ENCODE results near the gene GPR35. TPM values are rescaled to one million over a fixed set of nuclear protein-coding genes. Genes with fewer than 3 reads are reported as not detected.

The GPR35 gene
- total and polyA plus RNA-seq, 12 donors, result 0.40 to 5.2 (median 1.2) TPM

DNA sequence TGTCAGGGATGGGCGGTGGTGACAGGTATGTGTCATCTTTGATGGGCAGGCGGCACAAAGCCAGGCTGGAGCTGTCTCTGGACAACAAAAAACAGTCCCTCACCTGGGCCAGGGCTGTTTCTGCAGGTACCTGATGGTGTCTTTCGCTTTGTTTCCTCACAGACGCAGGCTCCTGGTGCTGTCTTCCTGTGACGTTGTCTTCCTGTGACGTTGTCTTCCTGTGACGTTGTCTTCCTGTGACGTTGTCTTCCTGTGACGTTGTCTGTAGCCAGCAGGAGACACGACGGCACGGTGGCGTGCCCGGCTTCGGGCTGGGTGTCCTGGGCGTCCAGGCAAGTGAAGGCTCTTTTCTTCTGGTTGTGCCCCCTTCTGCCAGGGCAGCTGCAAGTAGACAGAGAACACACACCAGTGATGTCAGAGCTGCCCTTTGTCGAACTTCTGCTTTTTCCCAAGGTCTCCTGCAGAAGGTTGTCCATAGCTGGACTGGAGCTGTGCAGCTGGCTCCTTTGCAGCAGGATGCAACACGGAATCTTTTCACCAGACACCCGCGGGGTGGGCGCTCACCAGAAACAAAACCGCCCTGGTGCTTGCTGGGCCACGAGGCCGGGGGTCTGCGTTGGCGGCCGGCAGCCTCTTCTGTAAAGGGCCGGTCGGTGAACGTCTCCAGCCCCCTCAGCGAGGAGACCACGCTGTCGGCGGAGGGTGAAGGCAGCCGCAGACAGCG, 21.1 kb downstream of the GPR35 start:
- Histone ChIP-seq H3K9me3 (no peaks in the 10 kb centered on the region), H3K4me1 (no peaks in the 10 kb centered on the region), H3K4me3 (no peak overlapping the region), H3K36me3 (no peaks in the 10 kb centered on the region), H3K27me3 (peaks cover 0 to 89% (median 62%) of the 10 kb centered on the region in 7 donors), H3K27ac (no peak overlapping the region)
- TF ChIP-seq, protein P1, sequence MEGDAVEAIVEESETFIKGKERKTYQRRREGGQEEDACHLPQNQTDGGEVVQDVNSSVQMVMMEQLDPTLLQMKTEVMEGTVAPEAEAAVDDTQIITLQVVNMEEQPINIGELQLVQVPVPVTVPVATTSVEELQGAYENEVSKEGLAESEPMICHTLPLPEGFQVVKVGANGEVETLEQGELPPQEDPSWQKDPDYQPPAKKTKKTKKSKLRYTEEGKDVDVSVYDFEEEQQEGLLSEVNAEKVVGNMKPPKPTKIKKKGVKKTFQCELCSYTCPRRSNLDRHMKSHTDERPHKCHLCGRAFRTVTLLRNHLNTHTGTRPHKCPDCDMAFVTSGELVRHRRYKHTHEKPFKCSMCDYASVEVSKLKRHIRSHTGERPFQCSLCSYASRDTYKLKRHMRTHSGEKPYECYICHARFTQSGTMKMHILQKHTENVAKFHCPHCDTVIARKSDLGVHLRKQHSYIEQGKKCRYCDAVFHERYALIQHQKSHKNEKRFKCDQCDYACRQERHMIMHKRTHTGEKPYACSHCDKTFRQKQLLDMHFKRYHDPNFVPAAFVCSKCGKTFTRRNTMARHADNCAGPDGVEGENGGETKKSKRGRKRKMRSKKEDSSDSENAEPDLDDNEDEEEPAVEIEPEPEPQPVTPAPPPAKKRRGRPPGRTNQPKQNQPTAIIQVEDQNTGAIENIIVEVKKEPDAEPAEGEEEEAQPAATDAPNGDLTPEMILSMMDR (IDR thresholded peaks at IDR 0.05), result no peak
- 80 to 85% methylated on average over 36 of the region's 36 CpGs for WGBS, 2 donors
- ATAC-seq (no peak), DNase-seq (no peak)
- intact Hi-C loops (cut with DNase I), result no loop called here

DNA sequence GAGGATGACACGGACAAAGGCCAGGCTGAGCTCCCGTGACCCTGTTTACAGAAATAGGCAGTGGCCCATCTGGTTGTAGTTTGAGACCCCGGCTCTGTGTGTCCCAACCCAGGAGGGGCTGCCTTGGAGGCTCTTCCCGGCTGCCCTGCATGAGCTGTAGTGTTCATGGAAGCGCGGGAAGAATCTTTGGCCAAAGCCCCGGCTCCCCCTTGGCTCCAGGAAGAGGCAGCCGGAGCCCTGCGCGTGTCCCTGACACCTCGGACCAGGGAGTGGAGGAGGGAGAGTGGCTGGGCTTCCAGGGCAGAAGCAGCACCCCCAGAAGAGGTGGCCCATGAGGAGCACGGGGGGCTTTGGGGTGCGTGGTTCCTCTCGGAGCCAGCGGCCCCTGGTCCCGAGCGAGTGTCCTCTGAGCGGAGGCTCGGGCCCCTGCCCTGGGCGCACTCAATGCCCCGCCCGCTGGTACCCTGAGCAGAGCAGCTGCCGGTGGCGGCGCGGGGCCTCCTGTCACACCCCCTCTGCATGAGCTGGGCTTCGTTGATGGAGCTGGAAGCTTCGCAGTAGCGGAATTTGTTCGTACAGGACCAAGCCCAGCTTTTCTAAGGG, 21.7 kb downstream of the GPR35 start:
- Histone ChIP-seq H3K36me3 (no peaks in the 10 kb centered on the region), H3K4me3 (no peak overlapping the region), H3K9me3 (no peaks in the 10 kb centered on the region), H3K27ac (no peak overlapping the region), H3K27me3 (peaks cover 0 to 95% (median 64%) of the 10 kb centered on the region in 7 donors), H3K4me1 (no peaks in the 10 kb centered on the region)
- intact Hi-C loops (cut with DNase I), result no loop called here
- ATAC-seq (peak in 1 of 8 donors; percentile 7), DNase-seq (no peak)
- WGBS, 2 donors, result 72 to 73% methylated on average over 30 of the region's 30 CpGs
- TF ChIP-seq, protein P1 (IDR thresholded peaks at IDR 0.05), result no peak

DNA sequence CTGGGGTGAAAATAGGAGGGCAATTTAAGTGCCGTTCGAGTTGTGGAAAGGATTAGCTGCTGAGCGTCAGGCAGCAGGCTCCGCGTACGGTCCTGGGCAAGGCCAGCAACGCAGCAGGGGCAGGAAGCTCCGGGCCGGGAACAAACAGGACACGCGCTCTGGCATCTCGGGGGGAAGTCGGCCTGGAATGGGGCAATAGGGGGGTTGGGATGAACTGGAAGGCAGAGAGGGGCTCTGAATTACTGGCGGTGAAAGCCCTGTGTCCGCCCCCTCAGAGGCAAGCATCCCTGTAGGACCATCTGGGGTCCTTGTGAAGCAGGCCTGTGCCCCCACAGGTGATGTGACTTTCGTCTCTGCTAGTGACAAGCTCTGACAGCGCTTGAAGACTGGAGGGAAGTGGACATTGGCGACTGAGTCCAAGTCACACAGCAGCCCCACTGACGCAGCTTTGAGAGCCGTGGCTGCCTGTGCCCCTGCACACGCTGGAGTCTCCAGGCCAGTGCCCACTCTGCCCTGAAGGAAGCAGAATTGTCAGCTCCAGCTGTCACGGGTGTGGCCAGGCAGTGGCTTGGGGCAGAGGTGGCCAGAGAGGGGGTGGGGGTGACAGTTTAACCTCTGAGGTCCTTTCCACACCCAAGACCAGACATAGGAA, 22.3 kb downstream of the GPR35 start:
- no peaks in the 10 kb centered on the region for H3K4me1 ChIP-seq

DNA sequence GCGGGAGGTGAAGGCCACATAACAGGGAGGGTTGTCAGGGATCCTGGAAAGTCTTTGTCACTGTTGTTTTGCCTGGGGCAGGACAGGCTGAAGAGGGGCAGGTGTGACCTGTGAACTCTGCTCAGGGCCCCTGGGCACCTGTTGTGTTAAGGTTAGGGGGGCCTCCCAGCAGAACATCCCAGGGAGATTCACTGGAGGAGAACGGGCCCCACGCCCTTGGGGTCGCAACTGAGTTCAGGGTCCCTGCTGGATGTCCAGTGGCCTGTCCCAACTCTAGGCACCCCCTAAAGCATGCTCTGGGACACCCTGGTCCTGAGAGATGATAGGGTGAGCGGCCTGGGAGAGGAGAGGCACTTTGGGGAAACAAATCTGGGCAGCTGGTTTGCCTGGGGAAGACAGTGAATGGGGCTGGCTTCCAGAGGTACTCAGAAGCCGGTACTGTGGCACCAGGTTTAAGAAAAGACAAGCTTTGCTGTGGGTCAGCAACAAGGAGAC, 22.9 kb downstream of the GPR35 start:
- Histone ChIP-seq H3K27me3 (peaks cover 0 to 94% (median 75%) of the 10 kb centered on the region in 7 donors), H3K4me3 (no peak overlapping the region), H3K36me3 (no peaks in the 10 kb centered on the region), H3K9me3 (no peaks in the 10 kb centered on the region), H3K4me1 (no peaks in the 10 kb centered on the region), H3K27ac (no peak overlapping the region)
- peak in 1 of 8 donors; percentile 41 for ATAC-seq
- WGBS, 2 donors, result 80 to 83% methylated on average over 6 of the region's 6 CpGs
- no peak for DNase-seq
- intact Hi-C loops (cut with DNase I), result no loop called here
- TF ChIP-seq, protein P1 (IDR thresholded peaks at IDR 0.05), result no peak

More for the DNA sequence above, 22.3 kb downstream of the GPR35 start:
- Histone ChIP-seq H3K27ac (no peak overlapping the region), H3K4me3 (no peak overlapping the region), H3K36me3 (no peaks in the 10 kb centered on the region), H3K9me3 (no peaks in the 10 kb centered on the region), H3K27me3 (peaks cover 0 to 97% (median 70%) of the 10 kb centered on the region in 7 donors)
- 57 to 65% methylated on average over 22 of the region's 22 CpGs for WGBS, 2 donors
- TF ChIP-seq, protein P1 (IDR thresholded peaks at IDR 0.05), result no peak
- ATAC-seq, result peak in 1 of 8 donors; percentile 11
- intact Hi-C loops (cut with DNase I), result no loop called here
- DNase-seq, result no peak

All from heart right ventricle (tissue), 16 donors.